Tibial nerve (tissue), 4 donors: ENCODE results near the gene NDRG3. TPM values are rescaled to one million over a fixed set of nuclear protein-coding genes. Genes with fewer than 3 reads are reported as not detected.
A peak's percentile ranks its signal among the peaks of the same experiment; 100 is the strongest.

Experiments used
- DNase-seq, 2 donors: peaks; one replicate each; pipeline ENCODE4 v3.0.0-alpha.2; 2019; ENCODE audit warnings: low spot score in 2 of 2
- H3K27ac ChIP-seq, 4 donors: fragments of 200-600 bp; sonication (generic) in 3 of 4; one replicate each; pipeline ENCODE4 v1.5.1; 2017 to 2019; ENCODE audit warnings: mild to moderate bottlenecking in 1 of 4
- H3K27me3 ChIP-seq, 2 donors: fragments of 200-600 bp; sonication (generic) in 1 of 2; one replicate each; pipeline versions ENCODE4 v1.5.1 to v1.6.0; 2017 to 2019
- H3K36me3 ChIP-seq, 3 donors: fragments of 200-600 bp; sonication (generic); one replicate each; pipeline ENCODE4 v1.5.1; 2018 to 2019
- H3K4me1 ChIP-seq, 4 donors: fragments of 200-600 bp; sonication (generic) in 3 of 4; one replicate each; pipeline ENCODE4 v1.5.1; 2017 to 2019
- H3K4me3 ChIP-seq, 4 donors: fragments of 200-600 bp; sonication (generic) in 3 of 4; one replicate each; pipeline ENCODE4 v1.5.1; 2017 to 2019; ENCODE audit warnings: mild to moderate bottlenecking in 1 of 4, moderate library complexity in 1 of 4
- H3K9me3 ChIP-seq, 4 donors: fragments of 200-600 bp; sonication (generic) in 3 of 4; one replicate each; pipeline ENCODE4 v1.5.1; 2017 to 2019
- CTCF ChIP-seq, 5 experiments: fragments of 200-600 bp in 3 of 5; fragments of 450-650 bp in 2 of 5; sonication (generic) in 3 of 5; IDR thresholded peaks; one replicate each; pipeline ENCODE4 v1.5.1; 2016 to 2019; ENCODE audit warnings: antibody characterized with exemption in 5 of 5, mild to moderate bottlenecking in 3 of 5, moderate library complexity in 2 of 5
- EP300 ChIP-seq, 2 donors: sonication (generic); formaldehyde crosslinking; IDR thresholded peaks; one replicate each; pipeline ENCODE4 v1.6.1; 2017; ENCODE audit warnings: antibody characterized with exemption in 2 of 2, mild to moderate bottlenecking in 1 of 2
- POLR2A ChIP-seq, 2 donors: fragments of 450-650 bp; IDR thresholded peaks; one replicate each; pipeline ENCODE4 v1.6.1; 2017; ENCODE audit warnings: antibody characterized with exemption in 2 of 2, mild to moderate bottlenecking in 2 of 2, moderate library complexity in 2 of 2
- WGBS, 2 donors: methylation state at CpG; one replicate each; pipeline ENCODE4 v1.1.5; 2018; 5-methylcytosine and 5-hydroxymethylcytosine counted together
- total RNA-seq, 4 donors: library from RNA; depleted of rRNA; stranded (reverse); fragments of >200 nt; gene quantifications; one replicate each; pipeline ENCODE4 v1.1.0, GENCODE V29; 2016

Gene NDRG3
- total RNA-seq, 4 donors from 2014 or later: 13.9 to 21.9 (median 19.2) TPM

- TF ChIP-seq CTCF (IDR thresholded peaks at IDR 0.05): peak in 1 of 5 experiments; percentile 29
- TF ChIP-seq POLR2A (IDR thresholded peaks at IDR 0.05): no peak
- no peak for TF ChIP-seq EP300 (IDR thresholded peaks at IDR 0.05)
These were observed 79.6 kb downstream of the NDRG3 start for GRCh38 chr20:36666181-36666740.

GRCh38 chr20:36663031-36663430, 82.9 kb downstream of the NDRG3 start:
- no peak for TF ChIP-seq CTCF (IDR thresholded peaks at IDR 0.05)
- TF ChIP-seq POLR2A (IDR thresholded peaks at IDR 0.05): no peak
- no peak for TF ChIP-seq EP300 (IDR thresholded peaks at IDR 0.05)
- 54 to 69% methylated on average over 2 of the region's 2 CpGs for WGBS, 2 donors
- no peaks in the 10 kb centered on the region for H3K4me1 ChIP-seq
- no peaks in the 10 kb centered on the region for H3K27me3 ChIP-seq
- no peak for DNase-seq
- no peak overlapping the region for H3K27ac ChIP-seq
- peaks cover 0 to 89% (median 4%) of the 10 kb centered on the region in 3 donors for H3K36me3 ChIP-seq
- no peaks in the 10 kb centered on the region for H3K9me3 ChIP-seq
- no peak overlapping the region for H3K4me3 ChIP-seq

More at GRCh38 chr20:36666181-36666740, 79.6 kb downstream of the NDRG3 start:
- no peak for DNase-seq
- Histone ChIP-seq H3K4me3 (no peak overlapping the region), H3K4me1 (no peaks in the 10 kb centered on the region), H3K27me3 (no peaks in the 10 kb centered on the region), H3K36me3 (peaks cover 0 to 87% (median 4%) of the 10 kb centered on the region in 3 donors), H3K27ac (no peak overlapping the region), H3K9me3 (no peaks in the 10 kb centered on the region)
- WGBS, 2 donors: 60 to 67% methylated on average over 4 of the region's 4 CpGs

GRCh38 chr20:36658300-36658699, 87.6 kb downstream of the NDRG3 start:
- no peak overlapping the region for H3K27ac ChIP-seq
- no peaks in the 10 kb centered on the region for H3K9me3 ChIP-seq
- DNase-seq: no peak
- TF ChIP-seq CTCF (IDR thresholded peaks at IDR 0.05) (no peak), EP300 (IDR thresholded peaks at IDR 0.05) (no peak), POLR2A (IDR thresholded peaks at IDR 0.05) (no peak)
- WGBS, 2 donors: 73% methylated on average over 3 of the region's 3 CpGs
- H3K4me3 ChIP-seq: no peak overlapping the region
- H3K36me3 ChIP-seq: peaks cover 0 to 88% (median 2%) of the 10 kb centered on the region in 3 donors
- H3K4me1 ChIP-seq: no peaks in the 10 kb centered on the region
- H3K27me3 ChIP-seq: no peaks in the 10 kb centered on the region

- DNase-seq: no peak
- Histone ChIP-seq H3K4me3 (no peak overlapping the region), H3K27ac (no peak overlapping the region), H3K27me3 (no peaks in the 10 kb centered on the region), H3K36me3 (peaks cover 0 to 88% (median 2%) of the 10 kb centered on the region in 3 donors), H3K9me3 (no peaks in the 10 kb centered on the region), H3K4me1 (no peaks in the 10 kb centered on the region)
- TF ChIP-seq CTCF (IDR thresholded peaks at IDR 0.05) (no peak), EP300 (IDR thresholded peaks at IDR 0.05) (no peak), POLR2A (IDR thresholded peaks at IDR 0.05) (no peak)
- WGBS, 2 donors: 77 to 81% methylated on average over 4 of the region's 4 CpGs
These were observed 89.2 kb downstream of the NDRG3 start for GRCh38 chr20:36656733-36657132.

- TF ChIP-seq CTCF (IDR thresholded peaks at IDR 0.05) (no peak), POLR2A (IDR thresholded peaks at IDR 0.05) (no peak), EP300 (IDR thresholded peaks at IDR 0.05) (no peak)
- H3K4me1 ChIP-seq: no peaks in the 10 kb centered on the region
- no peaks in the 10 kb centered on the region for H3K27me3 ChIP-seq
- no peak for DNase-seq
- peaks cover 0 to 83% (median 2%) of the 10 kb centered on the region in 3 donors for H3K36me3 ChIP-seq
- H3K9me3 ChIP-seq: no peaks in the 10 kb centered on the region
- H3K4me3 ChIP-seq: no peak overlapping the region
- WGBS, 2 donors: 94 to 97% methylated on average over 3 of the region's 3 CpGs
- H3K27ac ChIP-seq: no peak overlapping the region
These were observed 90.9 kb downstream of the NDRG3 start for GRCh38 chr20:36655004-36655403.
